HG02840 (cell line): ENCODE measurements around the gene NEK6.

Experiments
- ATAC-seq: cut with Tn5 transposase; IDR thresholded peaks from one replicate; pipeline ENCODE4 v1.9.1; 2021; ENCODE audit warnings: mild to moderate bottlenecking, moderate library complexity, moderate number of reproducible peaks; ENCODE audit not compliant: unreplicated experiment, low FRiP score

Gene NEK6

DNA sequence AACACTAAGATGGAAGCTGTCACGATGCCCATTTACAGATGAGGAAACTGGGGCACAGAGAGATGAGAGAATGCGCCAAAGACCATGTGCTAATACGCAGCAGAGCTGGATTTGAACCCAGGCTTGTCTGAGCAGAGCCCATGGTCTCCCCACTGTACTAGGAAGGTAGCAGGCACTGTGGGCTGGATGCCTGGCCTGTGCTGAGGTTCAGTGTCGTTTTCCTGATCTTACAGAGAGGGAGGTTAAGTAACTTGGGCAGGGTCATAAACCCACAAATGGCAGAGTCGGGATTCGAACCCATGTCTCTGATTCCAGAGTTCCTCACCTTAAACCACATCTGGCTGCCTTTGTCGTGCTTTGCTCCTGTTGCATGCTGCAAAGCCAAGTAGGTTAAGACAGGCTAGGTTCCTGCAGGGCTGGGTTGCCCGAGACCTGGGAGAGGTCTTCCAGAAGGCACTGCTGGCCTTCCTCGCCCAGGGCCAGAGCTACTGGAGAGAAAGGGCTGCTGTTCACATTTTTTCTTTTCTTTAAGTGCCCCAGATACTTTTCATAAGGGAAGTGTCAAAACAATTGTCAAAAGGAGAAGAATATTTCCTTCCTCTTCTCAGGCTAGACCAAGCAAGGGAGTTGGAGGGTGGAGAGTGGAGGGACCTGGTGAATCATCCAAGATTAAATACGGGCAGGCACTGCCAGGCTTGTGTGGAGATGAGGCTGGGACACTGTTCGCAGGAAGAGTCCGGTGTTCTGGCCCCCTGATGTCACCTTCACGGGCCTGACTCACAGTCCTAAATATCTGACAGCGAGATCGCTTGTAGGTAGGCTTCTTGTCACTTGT, 3.2 kb downstream of the NEK6 start:
- ATAC-seq = no peak

DNA sequence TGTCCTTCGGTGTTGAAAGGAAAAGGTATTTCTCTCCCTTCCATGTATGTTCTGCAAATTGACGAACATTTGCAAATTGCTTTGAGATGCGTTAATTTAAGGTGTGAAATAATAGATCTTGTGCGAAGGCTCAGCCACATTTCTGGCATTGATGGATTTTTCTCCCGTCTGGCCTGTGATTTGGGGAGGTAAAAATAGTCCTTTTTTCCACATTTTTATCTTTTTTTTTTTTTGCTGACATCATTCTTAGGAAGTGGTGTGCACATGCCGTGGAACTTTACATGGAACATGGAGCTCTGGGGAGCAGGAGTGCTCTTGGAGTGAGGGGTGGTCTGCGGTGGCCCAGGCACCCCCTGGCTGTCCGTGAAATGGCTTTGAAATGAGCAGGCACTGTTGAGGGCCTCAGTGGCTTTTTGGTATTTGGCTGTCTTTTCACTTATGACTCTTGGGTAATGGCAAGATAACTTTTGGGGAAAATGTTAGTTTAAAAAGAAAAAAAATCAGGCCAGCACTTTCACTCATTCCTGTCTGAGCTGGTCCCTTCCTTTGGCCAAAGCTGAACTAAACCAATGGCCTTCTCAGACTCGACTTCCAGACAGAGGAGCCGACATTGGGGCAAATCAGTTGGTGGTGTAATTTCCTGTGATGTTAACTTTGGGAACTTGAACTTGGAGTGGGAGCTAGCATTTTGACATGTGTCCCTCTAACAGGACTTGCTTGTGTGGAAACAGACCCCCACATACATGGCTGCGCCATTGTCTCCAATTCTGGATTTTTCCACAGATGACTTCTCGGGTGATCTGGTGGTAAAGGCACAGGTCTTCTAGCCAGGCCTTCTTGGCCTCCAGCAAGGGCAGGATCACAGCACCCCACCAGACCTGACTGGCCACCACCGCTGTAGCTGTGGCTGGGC, 4.2 kb downstream of the NEK6 start:
- ATAC-seq = no peak

DNA sequence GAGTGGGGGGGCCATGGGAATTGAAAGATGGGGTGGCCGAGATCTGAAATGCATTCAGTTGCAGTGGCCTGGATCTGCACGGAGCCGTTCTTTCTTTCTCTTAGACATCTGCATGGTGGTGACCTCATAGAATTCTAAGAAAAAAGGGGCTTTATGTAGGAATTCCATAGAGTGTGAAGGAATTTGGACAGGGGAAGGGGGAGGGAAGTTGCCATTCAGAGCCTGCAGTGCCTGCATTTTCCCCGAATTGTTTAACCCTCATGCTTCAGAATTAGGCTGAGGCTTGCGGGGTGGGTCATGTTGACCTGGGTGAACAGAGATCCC, 4.9 kb downstream of the NEK6 start:
- ATAC-seq = no peak

GRCh38 chr9:124263213-124263612, 5.5 kb downstream of the NEK6 start:
- no peak for ATAC-seq

- no peak for ATAC-seq
Measured at GRCh38 chr9:124263800-124264426, 6.2 kb downstream of the NEK6 start.

GRCh38 chr9:124264823-124265233, 7.1 kb downstream of the NEK6 start:
- peak; percentile 53 for ATAC-seq

- no peak for ATAC-seq
Measured at GRCh38 chr9:124265551-124265950, 7.8 kb downstream of the NEK6 start.

DNA sequence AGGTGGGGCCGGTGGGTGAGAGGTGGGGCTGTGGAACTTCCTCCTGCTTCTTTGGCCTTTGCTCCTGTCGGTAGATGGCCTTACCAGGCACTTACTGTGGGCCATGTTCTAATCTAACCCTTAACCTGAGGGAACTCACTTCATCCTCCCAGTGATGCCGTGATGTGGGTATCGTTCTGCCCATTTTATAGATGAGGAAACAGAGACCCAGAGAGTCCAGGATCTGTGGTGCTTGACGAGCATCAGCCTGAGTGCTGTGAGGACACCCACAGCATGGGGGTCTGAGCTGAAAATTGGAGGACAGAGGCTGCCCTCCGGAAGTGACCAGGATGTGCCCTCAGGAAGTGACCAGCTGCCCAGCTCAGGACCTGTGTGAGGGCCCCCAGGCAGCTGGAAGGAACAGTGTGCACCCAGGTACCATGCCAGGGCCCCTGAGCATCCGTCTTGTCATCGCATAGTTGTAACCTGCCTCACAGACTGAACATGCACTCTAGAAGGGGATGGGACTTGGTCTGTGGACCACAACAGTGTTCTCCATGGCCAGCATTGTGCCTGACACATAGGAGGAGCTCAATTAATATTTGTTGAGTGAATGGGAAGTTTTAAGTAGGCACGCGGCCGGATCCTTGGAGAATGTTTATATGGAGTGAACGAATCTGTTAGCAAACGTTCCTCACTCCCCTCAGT, 8.5 kb downstream of the NEK6 start:
- no peak for ATAC-seq

GRCh38 chr9:124266826-124267201, 9.1 kb downstream of the NEK6 start:
- no peak for ATAC-seq

DNA sequence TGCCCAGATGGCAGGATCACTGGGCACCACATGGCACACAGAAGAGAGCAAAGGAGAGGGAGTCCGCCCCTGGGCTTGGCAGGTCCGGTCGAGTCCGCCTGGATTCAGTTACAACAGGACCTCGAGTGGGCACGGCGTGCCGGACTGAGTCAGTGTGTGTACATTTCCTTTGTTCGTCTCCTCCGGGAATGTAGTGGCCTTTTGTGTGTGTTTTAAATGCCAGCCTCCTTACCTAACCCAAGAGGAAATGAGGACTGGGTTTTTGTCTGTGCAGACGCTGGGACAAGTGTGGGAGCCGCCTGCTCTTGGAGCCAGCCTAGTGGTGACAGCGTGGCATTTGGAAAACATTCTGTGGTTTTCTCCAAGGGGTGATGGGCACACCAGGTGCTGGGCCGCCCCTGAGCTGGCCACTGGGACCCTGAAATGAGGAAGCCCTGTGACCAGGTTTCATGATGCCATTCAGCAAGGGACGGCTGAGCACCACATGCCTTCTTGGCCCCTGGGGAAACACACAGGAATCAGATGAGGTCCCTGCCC, 9.6 kb downstream of the NEK6 start:
- no peak for ATAC-seq

GRCh38 chr9:124268248-124268647, 10.5 kb downstream of the NEK6 start:
- no peak for ATAC-seq

DNA sequence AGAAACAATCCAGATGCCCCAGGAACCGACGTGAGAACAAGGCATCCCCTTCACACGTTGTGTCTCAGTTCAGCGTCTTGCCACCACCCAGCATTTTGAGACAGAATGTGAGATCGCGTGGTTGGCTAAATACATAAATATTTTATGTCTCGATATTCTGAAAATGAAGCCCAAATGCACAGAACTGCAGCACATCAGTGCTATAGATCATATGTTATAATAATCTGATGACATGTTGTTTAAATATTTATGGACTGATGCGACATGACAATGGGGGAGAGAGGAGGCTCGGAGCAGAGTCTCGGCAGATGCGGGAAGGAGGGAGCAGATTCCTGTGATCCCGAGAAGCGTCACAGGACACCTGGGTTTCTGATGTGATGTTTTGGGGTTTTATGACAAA, 10.9 kb downstream of the NEK6 start:
- ATAC-seq = no peak

DNA sequence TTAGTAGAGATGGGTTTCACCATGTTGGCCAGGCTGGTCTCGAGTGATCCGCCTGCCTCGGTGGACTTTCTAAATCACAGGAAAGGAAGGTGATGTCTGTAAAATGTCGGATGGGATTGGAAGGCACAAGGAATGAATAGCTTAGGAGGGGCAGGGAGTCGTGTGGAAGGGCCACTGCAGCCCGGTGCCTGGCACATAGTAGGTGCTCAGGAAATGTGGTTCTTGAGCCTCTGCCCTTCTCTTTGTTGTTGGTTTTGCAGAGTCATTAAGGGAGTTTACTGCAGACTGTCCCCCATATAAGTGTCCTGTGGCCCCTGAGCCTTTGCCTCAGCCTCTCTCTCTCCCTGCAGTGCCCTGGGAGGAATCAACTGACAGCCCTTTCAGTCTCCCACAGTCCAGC, 11.8 kb downstream of the NEK6 start:
- no peak for ATAC-seq

- ATAC-seq = no peak
Measured at GRCh38 chr9:124270504-124271335, 13.0 kb downstream of the NEK6 start.

DNA sequence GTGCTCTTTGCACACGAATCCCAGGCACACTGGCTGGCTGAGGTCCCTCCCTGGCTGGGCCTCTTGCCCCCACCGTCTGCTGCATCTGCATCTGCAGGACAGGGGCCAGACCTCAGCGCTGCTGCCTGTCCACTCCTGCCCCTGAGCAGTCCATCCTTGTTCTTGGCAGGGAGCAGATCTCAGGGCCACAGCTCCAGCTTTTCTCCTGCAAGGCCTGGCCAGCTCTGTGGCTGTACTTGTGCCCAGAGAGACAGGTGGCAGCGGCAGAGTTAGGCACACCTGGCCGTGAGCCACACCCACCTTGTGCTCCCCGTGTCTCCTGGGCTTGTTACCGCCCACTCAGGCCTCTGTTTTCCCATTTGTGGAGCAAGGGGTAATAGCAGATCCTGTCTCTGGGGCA, 13.9 kb downstream of the NEK6 start:
- ATAC-seq = no peak

GRCh38 chr9:124272118-124272517, 14.4 kb downstream of the NEK6 start:
- no peak for ATAC-seq

- no peak for ATAC-seq
Measured at GRCh38 chr9:124272979-124273378, 15.2 kb downstream of the NEK6 start.

GRCh38 chr9:124273427-124274160, 15.8 kb downstream of the NEK6 start:
- ATAC-seq = no peak

- no peak for ATAC-seq
Measured at GRCh38 chr9:124274226-124274625, 16.5 kb downstream of the NEK6 start.
